ENCODE measurements around the gene ARF3. TPM values are rescaled to one million over a fixed set of nuclear protein-coding genes. Genes with fewer than 3 reads are reported as not detected.
A peak's percentile ranks its signal among the peaks of the same experiment; 100 is the strongest.
"Not testable (repeated sequence)": the region's sequence is repeated elsewhere in the genome, so short reads cannot be mapped to it uniquely, and the experiment has no call there.

The ARF3 gene
- total RNA-seq, 1 experiment from 2014 or later, result 81.3 TPM

GRCh38 chr12:48929551-48929950 lies 27.7 kb downstream of the ARF3 start:
- DNase-seq (ENCODE audit: low read depth), result no peak

GRCh38 chr12:48927261-48927660 lies 30.0 kb downstream of the ARF3 start:
- no peak for DNase-seq (ENCODE audit: low read depth)

GRCh38 chr12:48925304-48926011 lies 31.8 kb downstream of the ARF3 start, which contains the start of gene FKBP11:
Gene FKBP11, minus strand, starts transcription at chr12:48925492. Its CDS starts 64 bp downstream, at chr12:48925428.
- DNase-seq (ENCODE audit: low read depth), result no peak

GRCh38 chr12:48924617-48925303 lies 32.5 kb downstream of the ARF3 start:
- DNase-seq (ENCODE audit: low read depth), result no peak

GRCh38 chr12:48923117-48923516 lies 34.2 kb downstream of the ARF3 start:
- no peak for DNase-seq (ENCODE audit: low read depth)

GRCh38 chr12:48917857-48918537 lies 39.3 kb downstream of the ARF3 start:
- DNase-seq (ENCODE audit: low read depth), result no peak

GRCh38 chr12:48910196-48910595 lies 47.1 kb downstream of the ARF3 start:
- DNase-seq (ENCODE audit: low read depth), result no peak

- not testable (repeated sequence) for DNase-seq (ENCODE audit: low read depth)
These were observed 47.6 kb downstream of the ARF3 start for GRCh38 chr12:48909698-48910097.

- no peak for DNase-seq (ENCODE audit: low read depth)
These were observed 50.0 kb downstream of the ARF3 start for GRCh38 chr12:48907245-48907644.

- peak; percentile 83 for DNase-seq (ENCODE audit: low read depth)
These were observed 53.3 kb downstream of the ARF3 start for GRCh38 chr12:48903982-48904411.

GRCh38 chr12:48903363-48903981 lies 53.8 kb downstream of the ARF3 start:
- DNase-seq (ENCODE audit: low read depth), result no peak

- peak; percentile 26 for DNase-seq (ENCODE audit: low read depth)
These were observed 56.0 kb downstream of the ARF3 start for GRCh38 chr12:48901278-48901677.

- DNase-seq (ENCODE audit: low read depth), result no peak
These were observed 57.6 kb downstream of the ARF3 start for GRCh38 chr12:48899651-48900050.

- DNase-seq (ENCODE audit: low read depth), result no peak
These were observed 63.0 kb downstream of the ARF3 start for GRCh38 chr12:48894271-48894670.

- peak; percentile 60 for DNase-seq (ENCODE audit: low read depth)
These were observed 66.4 kb downstream of the ARF3 start for GRCh38 chr12:48890657-48891418.

GRCh38 chr12:48889679-48890078 lies 67.6 kb downstream of the ARF3 start:
- DNase-seq (ENCODE audit: low read depth), result no peak

Other genes with a start within 250 kb of the ARF3 start
- gene CCNT1, start 240.8 kb downstream of the ARF3 start, total RNA-seq (2014; rRNA removed; shearing (Covaris generic)), result 17.0 and 33.2 TPM in 2 replicates
- gene ADCY6, start 168.4 kb downstream of the ARF3 start, total RNA-seq (2014; rRNA removed; shearing (Covaris generic)), result 7.1 and 16.3 TPM in 2 replicates
- gene CACNB3, start 139.0 kb downstream of the ARF3 start, total RNA-seq (2014; rRNA removed; shearing (Covaris generic)), result 7.6 and 15.8 TPM in 2 replicates
- gene DDX23, start 105.3 kb downstream of the ARF3 start, total RNA-seq (2014; rRNA removed; shearing (Covaris generic)), result 60.5 and 97.2 TPM in 2 replicates
- gene RND1, start 91.6 kb downstream of the ARF3 start, total RNA-seq (2014; rRNA removed; shearing (Covaris generic)), result 0.20 TPM in 1 of 2 replicates, not detected in the other
- gene FKBP11, start 32.0 kb downstream of the ARF3 start, total RNA-seq (2014; rRNA removed; shearing (Covaris generic)), result 5.3 and 8.4 TPM in 2 replicates
- 0.27 TPM in 1 of 2 replicates, not detected in the other for gene WNT10B, start 14.2 kb upstream of the ARF3 start, total RNA-seq (2014; rRNA removed; shearing (Covaris generic))
- gene WNT1, start 20.8 kb upstream of the ARF3 start, total RNA-seq (2014; rRNA removed; shearing (Covaris generic)), result not detected in 2 replicates
- gene DDN, start 41.9 kb upstream of the ARF3 start, total RNA-seq (2014; rRNA removed; shearing (Covaris generic)), result not detected in 2 replicates
- 56.0 and 59.3 TPM in 2 replicates for gene PRKAG1, start 61.3 kb upstream of the ARF3 start, total RNA-seq (2014; rRNA removed; shearing (Covaris generic))
- 5.9 and 16.1 TPM in 2 replicates for gene KMT2D, start 103.3 kb upstream of the ARF3 start, total RNA-seq (2014; rRNA removed; shearing (Covaris generic))
- gene RHEBL1, start 112.5 kb upstream of the ARF3 start, total RNA-seq (2014; rRNA removed; shearing (Covaris generic)), result 2.5 and 4.5 TPM in 2 replicates
- gene DHH, start 137.3 kb upstream of the ARF3 start, total RNA-seq (2014; rRNA removed; shearing (Covaris generic)), result not detected in 2 replicates
- gene LMBR1L, start 153.4 kb upstream of the ARF3 start, total RNA-seq (2014; rRNA removed; shearing (Covaris generic)), result 11.7 and 14.7 TPM in 2 replicates
- gene TUBA1B, start 173.9 kb upstream of the ARF3 start, total RNA-seq (2014; rRNA removed; shearing (Covaris generic)), result 3,492 and 4,068 TPM in 2 replicates
- 415 and 467 TPM in 2 replicates for gene TUBA1A, start 231.6 kb upstream of the ARF3 start, total RNA-seq (2014; rRNA removed; shearing (Covaris generic))